K562 (cell line): ENCODE data around the gene HTT-AS. TPM values are rescaled to one million over a fixed set of nuclear protein-coding genes. Genes with fewer than 3 reads are reported as not detected.

Experiments
- BRD9 ChIP-seq: fragments of 450-650 bp; IDR thresholded peaks from 2 replicates; pipeline ENCODE4 v1.6.1; 2018; ENCODE audit warnings: low read depth; ENCODE audit not compliant: partially characterized antibody
- CBFA2T3 ChIP-seq: fragments of 450-650 bp; IDR thresholded peaks from 2 replicates; pipeline ENCODE4 v1.6.1; 2017
- FIP1L1 ChIP-seq: fragments of 200-400 bp; formaldehyde crosslinking; IDR thresholded peaks from 2 replicates; pipeline ENCODE4 v1.6.1; 2018; ENCODE audit warnings: mild to moderate bottlenecking, low read depth, low read length; ENCODE audit not compliant: poor library complexity, severe bottlenecking
- MCM7 ChIP-seq, 2 experiments: fragments of 450-650 bp; IDR thresholded peaks; 2 replicates each; pipeline ENCODE4 v1.6.1; 2016 to 2018
- MEIS2 ChIP-seq: fragments of 450-650 bp; IDR thresholded peaks from 2 replicates; pipeline ENCODE4 v1.6.1; 2014; ENCODE audit warnings: mild to moderate bottlenecking; ENCODE audit not compliant: partially characterized antibody
- MIER1 ChIP-seq: fragments of 450-650 bp; IDR thresholded peaks from 2 replicates; pipeline ENCODE4 v1.6.1; 2016; ENCODE audit warnings: antibody characterized with exemption, mild to moderate bottlenecking, low read depth
- RCOR1 ChIP-seq, 2 experiments: IDR thresholded peaks; 2 replicates each; pipeline ENCODE4 v1.6.1; 2012; ENCODE audit warnings: low read depth in 2 of 2, low read length in 2 of 2, borderline replicate concordance in 1 of 2, improper control_type of control experiment in 1 of 2
- REST ChIP-seq, 2 experiments: fragments of 450-650 bp; formaldehyde crosslinking in 1 of 2; IDR thresholded peaks; 2 replicates each; pipeline versions ENCODE4 v1.4.0 to v1.6.1; 2014 to 2020; ENCODE audit warnings: mild to moderate bottlenecking in 2 of 2, borderline replicate concordance in 1 of 2, low read depth in 1 of 2
- TCF3 ChIP-seq: sonication (generic); formaldehyde crosslinking; IDR thresholded peaks from 2 replicates; pipeline ENCODE4 v1.4.0; 2020; ENCODE audit warnings: mild to moderate bottlenecking, missing genetic modification reagents
- TEAD1 ChIP-seq, 2 experiments: fragments of 450-650 bp in 1 of 2; sonication (generic) in 1 of 2; formaldehyde crosslinking; IDR thresholded peaks; 2 replicates each; pipeline versions ENCODE4 v1.4.0 to v1.8.0; 2020 to 2022; ENCODE audit warnings: mild to moderate bottlenecking in 2 of 2, missing genetic modification reagents in 1 of 2
- TEAD4 ChIP-seq, 2 experiments: sonication (generic) in 1 of 2; formaldehyde crosslinking in 1 of 2; IDR thresholded peaks; 2 replicates each; pipeline versions ENCODE4 v1.6.1 to v1.8.0; 2012 to 2022; ENCODE audit warnings: borderline replicate concordance in 1 of 2, inconsistent platforms in 1 of 2, low read length in 1 of 2, mild to moderate bottlenecking in 1 of 2, missing genetic modification reagents in 1 of 2
- TGIF2 ChIP-seq: sonication (generic); formaldehyde crosslinking; IDR thresholded peaks from 2 replicates; pipeline ENCODE4 v1.8.1; 2022; ENCODE audit warnings: mild to moderate bottlenecking, missing genetic modification reagents, moderate library complexity
- U2AF1 ChIP-seq: fragments of 200-400 bp; formaldehyde crosslinking; optimal IDR thresholded peaks from 2 replicates; pipeline ENCODE3; 2017; ENCODE audit warnings: mild to moderate bottlenecking, low read depth, low read length, moderate library complexity
- VEZF1 ChIP-seq: fragments of 200-800 bp; sonication (Bioruptor generic); IDR thresholded peaks from 2 replicates; pipeline ENCODE4 v1.6.1; 2017; ENCODE audit warnings: missing genetic modification characterization, missing compliant biosample characterization
- XRCC3 ChIP-seq: fragments of 450-650 bp; IDR thresholded peaks from 2 replicates; pipeline ENCODE4 v1.6.1; 2017; ENCODE audit warnings: mild to moderate bottlenecking, moderate library complexity
- ZNF431 ChIP-seq: sonication (generic); formaldehyde crosslinking; IDR thresholded peaks from 2 replicates; pipeline ENCODE4 v1.8.0; 2022; ENCODE audit warnings: mild to moderate bottlenecking, missing genetic modification reagents
- ZNF766 ChIP-seq: fragments of 200-800 bp; sonication (Bioruptor generic); conservative IDR thresholded peaks from 2 replicates; pipeline ENCODE4 v1.6.1; 2016; ENCODE audit warnings: missing genetic modification characterization, missing compliant biosample characterization
- ZNF785 ChIP-seq: fragments of 250-450 bp; sonication (Bioruptor Pico); IDR thresholded peaks from 2 replicates; pipeline ENCODE4 v1.4.0; 2020; ENCODE audit warnings: mild to moderate bottlenecking
- polyA plus RNA-seq, 8 experiments: library from polyadenylated mRNA; depleted of rRNA in 4 of 8; stranded (reverse) in 5 of 8; unstranded in 3 of 8; fragments of >200 nt; fragmentation: Nextera tagmentation in 2 of 8; fragmentation: Illumina TruSeq in 1 of 8; extraction: Ambion mirVana in 2 of 8; extraction: Trizol in 1 of 8; gene quantifications; 2 replicates each; pipeline versions ENCODE4 v1.2.1 to v1.2.3, GENCODE V29; 2011 to 2014; ENCODE audit warnings: inconsistent platforms in 1 of 8, missing spikeins in 1 of 8
- total RNA-seq, 7 experiments: library from RNA; depleted of rRNA in 6 of 7; stranded (reverse); fragments of >200 nt in 6 of 7; fragmentation: Illumina TruSeq in 2 of 7; extraction: Trizol in 2 of 7; gene quantifications; 2 replicates each; pipeline versions ENCODE4 v1.2.1 to v1.2.3, GENCODE V29; 2011 to 2021; ENCODE audit warnings: low replicate concordance in 1 of 7
- TF ChIP-seq, protein P1 (sequence below): fragments of 250-450 bp; sonication (Bioruptor Pico); IDR thresholded peaks from 2 replicates; pipeline ENCODE4 v1.8.0; 2021; ENCODE audit warnings: borderline replicate concordance, mild to moderate bottlenecking, moderate library complexity; ENCODE audit not compliant: poor library complexity, severe bottlenecking

HTT-AS gene
- total and polyA plus RNA-seq, 9 of the 15 experiments (the other 6 are each of a cell fraction or from before 2014, with no cell fraction given) = not detected

DNA sequence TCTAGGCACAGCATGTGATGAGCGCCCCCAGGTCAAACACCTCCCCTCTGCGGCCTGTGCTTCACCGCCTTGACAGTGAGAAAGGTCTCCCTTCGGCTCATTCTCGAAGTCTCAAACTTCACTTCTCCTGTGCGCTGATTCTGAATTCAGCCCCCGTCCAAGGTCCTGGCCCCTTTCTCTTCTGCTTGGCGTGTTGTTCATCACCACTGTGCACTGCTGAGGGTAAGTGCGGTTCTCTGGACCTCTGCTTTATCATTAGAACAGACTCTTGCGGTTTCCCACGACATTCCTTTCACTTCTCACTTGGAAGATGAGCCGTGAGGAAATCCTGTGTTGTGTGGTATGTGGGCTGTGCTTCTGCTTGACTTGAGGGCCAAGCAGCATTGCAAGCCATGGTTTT lies 11.9 kb downstream of the HTT-AS start (continued):
- TF ChIP-seq TCF3 = peak; percentile 58
- TF ChIP-seq ZNF431 (CRISPR knock-in tag) = no peak
- no peak for TF ChIP-seq U2AF1
- 0 out of 2 replicates have a peak, but pooled peaks have one; percentile 23 for TF ChIP-seq ZNF766 (CRISPR knock-in tag)
- TF ChIP-seq, protein P1, sequence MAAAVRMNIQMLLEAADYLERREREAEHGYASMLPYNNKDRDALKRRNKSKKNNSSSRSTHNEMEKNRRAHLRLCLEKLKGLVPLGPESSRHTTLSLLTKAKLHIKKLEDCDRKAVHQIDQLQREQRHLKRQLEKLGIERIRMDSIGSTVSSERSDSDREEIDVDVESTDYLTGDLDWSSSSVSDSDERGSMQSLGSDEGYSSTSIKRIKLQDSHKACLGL (CRISPR knock-in tag) = no peak
- TF ChIP-seq XRCC3 = no peak
- 0 out of 2 replicates have a peak, but pooled peaks have one; percentile 10 for TF ChIP-seq VEZF1 (CRISPR knock-in tag)
- TF ChIP-seq CBFA2T3 = peak; percentile 43; the same call in 1 of the 2 replicates
- TF ChIP-seq MCM7 (IDR thresholded peaks at IDR 0.05) = no peak
- TF ChIP-seq TEAD1 (CRISPR knock-in tag; IDR thresholded peaks at IDR 0.05) = peak; percentile 85 to 92
- TF ChIP-seq REST (IDR thresholded peaks at IDR 0.05; ENCODE audit: borderline replicate concordance) = peak; percentile 94
- TF ChIP-seq REST (CRISPR knock-in tag; IDR thresholded peaks at IDR 0.05; ENCODE audit: low read depth) = peak; percentile 88
- TF ChIP-seq MIER1 = peak; percentile 69
- no peak for TF ChIP-seq BRD9
- TF ChIP-seq TEAD4 (IDR thresholded peaks at IDR 0.05; ENCODE audit: low read length) = peak; percentile 87
- no peak for TF ChIP-seq TEAD4 (CRISPR knock-in tag; IDR thresholded peaks at IDR 0.05; ENCODE audit: borderline replicate concordance)
- TF ChIP-seq TGIF2 (CRISPR knock-in tag) = no peak
- TF ChIP-seq ZNF785 (CRISPR knock-in tag) = no peak
- TF ChIP-seq MEIS2 = peak; percentile 11
- TF ChIP-seq RCOR1 (IDR thresholded peaks at IDR 0.05; ENCODE audit: borderline replicate concordance in 1 of 2, low read depth in 2 of 2, low read length in 2 of 2) = peak in 1 of 2 experiments; percentile 50; a peak in 1 of 4 replicates
- TF ChIP-seq FIP1L1 = no peak
